Dedifferentiated amniotic fluid mesenchymal stem cell (primary cell): ENCODE data around the gene BORCS5.
"Not testable (repeated sequence)": the region's sequence is repeated elsewhere in the genome, so short reads cannot be mapped to it uniquely, and the experiment has no call there.

ENCODE experiments used
- DNase-seq: peaks from one replicate; pipeline ENCODE4 v3.0.0-alpha.2; 2016; ENCODE audit errors: extremely low spot score

The BORCS5 gene

GRCh38 chr12:12486661-12487240, 129.9 kb downstream of the BORCS5 start:
- DNase-seq: no peak

GRCh38 chr12:12487490-12487889, 130.6 kb downstream of the BORCS5 start:
- no peak for DNase-seq

GRCh38 chr12:12488296-12488695, 131.4 kb downstream of the BORCS5 start:
- no peak for DNase-seq

GRCh38 chr12:12488823-12489550, 132.1 kb downstream of the BORCS5 start:
- no peak for DNase-seq

- DNase-seq: no peak
Observed at GRCh38 chr12:12491606-12492005, 134.7 kb downstream of the BORCS5 start.

GRCh38 chr12:12492547-12492946, 135.7 kb downstream of the BORCS5 start:
- DNase-seq: no peak

GRCh38 chr12:12495536-12495935, 138.7 kb downstream of the BORCS5 start:
- DNase-seq: no peak

- DNase-seq: no peak
Observed at GRCh38 chr12:12498210-12498609, 141.3 kb downstream of the BORCS5 start.

GRCh38 chr12:12499909-12500604, 143.2 kb downstream of the BORCS5 start:
- no peak for DNase-seq

- DNase-seq: no peak
Observed at GRCh38 chr12:12501121-12501520, 144.2 kb downstream of the BORCS5 start.

GRCh38 chr12:12502130-12502814, 145.4 kb downstream of the BORCS5 start:
- not testable (repeated sequence) for DNase-seq

- no peak for DNase-seq
Observed at GRCh38 chr12:12502815-12503151, 145.9 kb downstream of the BORCS5 start.

- no peak for DNase-seq
Observed at GRCh38 chr12:12503384-12504078, 146.7 kb downstream of the BORCS5 start.

GRCh38 chr12:12505544-12506495, 148.9 kb downstream of the BORCS5 start:
- peak; percentile 72 for DNase-seq

- DNase-seq: no peak
Observed at GRCh38 chr12:12506496-12506890, 149.6 kb downstream of the BORCS5 start.

- DNase-seq: no peak
Observed at GRCh38 chr12:12507121-12507520, 150.2 kb downstream of the BORCS5 start.

GRCh38 chr12:12508612-12509011, 151.7 kb downstream of the BORCS5 start:
- DNase-seq: no peak

- peak; percentile 17 for DNase-seq
Observed at GRCh38 chr12:12510141-12510540, 153.3 kb downstream of the BORCS5 start.

- DNase-seq: no peak
Observed at GRCh38 chr12:12510551-12510950, 153.7 kb downstream of the BORCS5 start.

GRCh38 chr12:12511021-12511783, 154.3 kb downstream of the BORCS5 start:
- no peak for DNase-seq
